ENCODE data around the gene SOST.

GRCh38 chr17:43758497-43759174 lies at the start of gene SOST:
- no peak for TF ChIP-seq CTCF (IDR thresholded peaks at IDR 0.05; ENCODE audit: low read depth, low read length)
- no peak for TF ChIP-seq EZH2phosphoT487 (IDR thresholded peaks at IDR 0.05; ENCODE audit: low read depth)

All from OCI-LY3 (cell line).